ENCODE measurements around the gene TNFSF12.
A peak's percentile ranks its signal among the peaks of the same experiment; 100 is the strongest.

TNFSF12 gene

GRCh38 chr17:7541074-7541621, 7.7 kb upstream of the TNFSF12 start:
- no peak for DNase-seq (ENCODE audit: low spot score)

GRCh38 chr17:7544911-7545310, 3.9 kb upstream of the TNFSF12 start:
- no peak for DNase-seq (ENCODE audit: low spot score)

GRCh38 chr17:7549401-7550055, 670 bp downstream of the TNFSF12 start:
- peak; percentile 42 for DNase-seq (ENCODE audit: low spot score)

- DNase-seq (ENCODE audit: low spot score), result no peak
Observed at GRCh38 chr17:7550344-7550743, 1.5 kb downstream of the TNFSF12 start.

- no peak for DNase-seq (ENCODE audit: low spot score)
Observed at GRCh38 chr17:7551396-7551795, 2.5 kb downstream of the TNFSF12 start.

- peak; percentile 65 for DNase-seq (ENCODE audit: low spot score)
Observed at GRCh38 chr17:7552621-7553051, 3.8 kb downstream of the TNFSF12 start.

- DNase-seq (ENCODE audit: low spot score), result no peak
Observed at GRCh38 chr17:7553356-7553755, 4.5 kb downstream of the TNFSF12 start.

GRCh38 chr17:7555320-7555948, 6.6 kb downstream of the TNFSF12 start:
- no peak for DNase-seq (ENCODE audit: low spot score)

- no peak for DNase-seq (ENCODE audit: low spot score)
Observed at GRCh38 chr17:7556627-7557026, 7.8 kb downstream of the TNFSF12 start.

GRCh38 chr17:7557147-7557764, 8.4 kb downstream of the TNFSF12 start:
- DNase-seq (ENCODE audit: low spot score), result no peak

GRCh38 chr17:7557775-7558543, 9.1 kb downstream of the TNFSF12 start:
- DNase-seq (ENCODE audit: low spot score), result no peak

- no peak for DNase-seq (ENCODE audit: low spot score)
Observed at GRCh38 chr17:7558544-7559319, 9.9 kb downstream of the TNFSF12 start, which contains the start of gene TNFSF13. TNFSF13 (plus strand) TSS chr17:7558750; CDS start chr17:7559040, 290 bp downstream.

- no peak for DNase-seq (ENCODE audit: low spot score)
Observed at GRCh38 chr17:7559320-7560171, 10.7 kb downstream of the TNFSF12 start.

GRCh38 chr17:7560172-7561027, 11.5 kb downstream of the TNFSF12 start:
- peak; percentile 35 for DNase-seq (ENCODE audit: low spot score)

- DNase-seq (ENCODE audit: low spot score), result peak; percentile 79
Observed at GRCh38 chr17:7561028-7561575, 12.2 kb downstream of the TNFSF12 start.

GRCh38 chr17:7561589-7562207, 12.8 kb downstream of the TNFSF12 start, which contains the start of gene SENP3:
SENP3 (plus strand) TSS chr17:7561919; CDS start chr17:7563077, 1,158 bp downstream.
- DNase-seq (ENCODE audit: low spot score), result peak; percentile 88

GRCh38 chr17:7562208-7562605, 13.3 kb downstream of the TNFSF12 start:
- DNase-seq (ENCODE audit: low spot score), result no peak

- no peak for DNase-seq (ENCODE audit: low spot score)
Observed at GRCh38 chr17:7563115-7563869, 14.4 kb downstream of the TNFSF12 start.

Measured in CD4-positive, alpha-beta T cell treated with Interleukin-6 at 100 ng/mL for 8 hours (primary cell).